Kidney glomerular epithelial cell (primary cell): ENCODE results near the gene SLC39A6.
"Not testable (repeated sequence)": the region's sequence is repeated elsewhere in the genome, so short reads cannot be mapped to it uniquely, and the experiment has no call there.

Experiments used
- DNase-seq: peaks from one replicate; lab custom pipeline; 2025; lab: John Stamatoyannopoulos, UW

SLC39A6 gene

DNA sequence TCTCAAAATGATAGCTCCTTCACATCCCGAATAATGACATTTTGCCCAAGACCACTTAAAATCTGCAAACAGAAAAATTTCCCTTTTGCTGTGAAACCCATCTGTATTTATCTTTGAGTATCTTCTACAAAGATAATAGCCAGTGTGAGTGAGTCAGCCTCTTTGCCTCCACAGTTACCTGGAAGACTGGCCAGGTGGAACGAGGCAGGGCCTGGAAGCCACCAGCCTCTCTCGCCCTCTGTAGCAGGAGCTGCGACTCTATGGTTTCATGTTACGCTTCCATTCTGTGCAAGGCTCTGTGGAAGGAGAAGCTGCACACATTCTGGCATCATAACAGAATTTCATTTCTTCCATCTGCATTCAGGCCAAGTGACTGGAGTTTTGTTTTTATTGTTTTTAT lies 10.1 kb upstream of the SLC39A6 start:
- no peak for DNase-seq

DNA sequence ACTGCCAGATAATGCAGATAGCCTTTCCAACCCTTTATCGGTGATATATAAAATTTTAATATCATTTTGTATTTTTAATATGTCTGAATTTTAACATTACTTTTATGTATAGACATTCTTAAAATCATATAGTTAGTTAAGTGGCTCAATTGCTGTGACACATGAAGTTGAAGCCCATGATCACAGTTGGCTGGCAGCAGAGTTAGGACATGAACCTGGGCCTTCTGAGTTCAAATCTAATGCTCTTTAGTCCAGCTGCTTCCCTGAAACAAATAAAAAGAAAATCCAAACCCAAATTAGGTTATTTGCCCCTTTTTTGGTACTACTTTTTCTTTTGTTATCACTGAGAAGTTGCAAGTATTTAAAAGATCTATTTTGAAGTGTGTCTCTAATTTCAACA lies 6.1 kb upstream of the SLC39A6 start:
- no peak for DNase-seq

DNA sequence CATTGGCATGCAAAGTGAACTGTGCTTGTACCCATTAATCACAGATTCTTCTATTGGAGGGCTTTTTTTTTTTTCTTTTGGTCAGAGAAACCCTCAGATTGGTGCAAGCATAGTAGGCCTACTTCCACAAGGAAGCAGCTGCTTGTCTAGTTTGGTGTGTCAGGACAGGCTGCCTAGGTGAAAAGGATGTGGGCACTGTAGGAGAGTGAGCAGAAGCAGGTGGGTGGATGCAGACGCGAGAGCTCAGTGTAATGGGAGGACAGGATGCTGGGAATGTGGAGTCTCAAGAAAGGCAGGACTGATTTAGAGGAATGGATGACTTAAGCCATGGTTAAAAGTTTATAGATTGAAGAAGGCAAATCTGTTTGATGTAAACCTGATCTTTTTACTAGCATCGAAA lies 3.6 kb upstream of the SLC39A6 start:
- no peak for DNase-seq

DNA sequence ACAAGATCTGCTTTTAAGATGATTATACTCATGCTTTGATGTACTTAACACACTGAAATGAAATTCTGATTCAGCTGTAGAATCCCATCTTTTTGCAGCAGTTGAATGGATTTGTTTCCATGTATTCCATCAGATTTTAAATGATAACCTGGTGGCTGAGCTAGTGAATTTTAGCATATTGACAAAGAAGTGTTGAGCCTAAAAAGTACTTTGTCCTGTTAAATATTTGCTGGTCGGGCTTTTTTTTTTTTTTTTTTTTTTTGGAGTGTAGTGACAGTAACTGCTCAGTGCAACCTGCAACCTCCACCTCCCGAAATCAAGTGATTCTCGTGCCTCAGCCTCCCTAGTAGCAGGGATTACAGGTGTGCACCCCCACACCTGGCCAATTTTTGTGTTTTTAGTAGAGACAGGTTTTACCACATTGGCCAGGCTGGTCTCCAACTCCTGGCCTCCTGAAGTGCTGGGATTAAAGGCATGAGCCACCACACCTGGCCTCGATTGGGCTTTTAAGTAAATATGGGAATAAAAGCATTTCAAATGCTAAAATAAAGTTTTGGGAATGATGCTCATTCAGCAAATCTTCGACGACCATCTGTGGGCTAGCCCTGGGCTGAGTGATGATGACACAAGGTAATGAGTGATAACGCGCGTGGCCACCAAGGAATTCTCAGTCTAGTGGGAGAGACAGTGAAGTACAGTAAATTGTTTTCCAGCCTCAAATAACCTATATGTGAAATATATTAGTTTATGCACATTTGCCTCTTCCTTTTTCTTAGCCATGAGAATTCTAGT lies 2.7 kb upstream of the SLC39A6 start:
- DNase-seq, result no peak

DNA sequence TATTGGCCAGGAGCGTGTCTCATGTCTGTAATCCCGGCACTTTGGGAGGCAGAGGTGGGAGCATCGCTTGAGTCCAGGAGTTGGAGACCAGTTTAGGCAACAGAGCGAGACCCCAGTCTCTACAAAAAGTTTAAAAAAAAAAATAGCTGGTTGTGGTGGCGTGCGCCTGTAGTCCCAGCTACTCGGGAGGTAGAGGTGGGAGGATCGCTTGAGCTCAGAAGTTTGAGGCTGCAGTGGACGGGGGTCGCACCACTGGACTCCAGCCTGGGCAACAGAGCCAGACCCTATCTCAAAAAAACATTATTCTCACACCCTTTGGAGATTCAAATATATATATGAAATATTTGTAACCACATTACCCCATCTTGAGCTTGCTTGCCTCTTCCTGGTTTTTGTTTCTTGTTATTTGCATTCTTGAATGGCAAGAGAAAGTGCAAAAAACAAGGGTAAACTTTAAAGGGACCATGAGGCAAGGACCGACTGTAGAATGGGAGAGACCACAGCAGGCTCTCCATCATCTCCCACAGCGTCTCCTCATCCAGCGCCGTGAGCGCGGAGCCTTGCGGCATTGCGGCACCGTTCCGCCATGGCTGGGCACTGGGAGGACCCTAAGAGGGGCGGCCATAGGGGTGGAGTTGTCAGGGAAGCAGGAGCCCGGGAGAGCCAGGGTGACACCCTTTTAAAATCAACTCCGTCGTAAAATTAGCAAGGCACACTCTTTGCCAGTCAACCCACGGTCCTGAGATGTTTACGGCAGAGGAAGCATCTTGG lies 1.9 kb upstream of the SLC39A6 start:
- DNase-seq, result no peak

DNA sequence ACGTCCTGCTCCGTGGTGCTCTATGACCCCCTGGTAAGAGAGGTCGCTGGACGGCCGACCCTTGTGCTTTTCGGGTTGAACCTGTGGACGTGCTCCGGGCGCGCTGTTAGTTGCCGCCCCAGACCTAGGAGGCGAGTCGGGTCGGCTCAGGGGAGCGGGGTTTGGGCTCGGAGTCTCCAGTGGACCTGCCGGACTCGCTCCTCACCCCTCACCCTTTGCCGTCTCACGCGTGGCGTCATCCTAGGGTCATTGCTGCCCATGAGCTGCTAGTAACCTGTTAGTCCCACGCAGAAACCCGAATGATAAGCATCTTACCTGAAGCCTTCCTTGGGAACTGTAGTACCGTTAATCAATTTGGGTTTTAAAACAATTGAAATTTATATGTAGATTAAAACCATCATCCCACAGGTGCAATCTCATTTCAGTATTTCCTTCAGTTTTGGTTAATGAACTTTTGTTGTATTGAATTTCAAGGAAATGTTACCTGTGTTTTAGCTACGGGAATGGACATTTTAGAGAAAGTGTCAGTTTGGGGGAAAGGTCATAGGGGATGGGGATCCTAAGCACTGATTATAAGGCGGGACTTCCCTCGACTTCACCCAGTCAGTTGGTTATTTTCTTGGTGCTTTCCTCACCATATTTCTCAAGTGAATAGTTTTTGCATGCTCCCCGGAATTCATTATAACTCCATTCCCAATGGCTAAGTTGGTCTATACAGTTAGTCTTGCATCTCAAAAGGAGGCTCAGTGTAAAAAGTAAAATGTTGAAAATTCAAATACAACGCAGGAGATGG lies 1.1 kb upstream of the SLC39A6 start:
- no peak for DNase-seq

DNA sequence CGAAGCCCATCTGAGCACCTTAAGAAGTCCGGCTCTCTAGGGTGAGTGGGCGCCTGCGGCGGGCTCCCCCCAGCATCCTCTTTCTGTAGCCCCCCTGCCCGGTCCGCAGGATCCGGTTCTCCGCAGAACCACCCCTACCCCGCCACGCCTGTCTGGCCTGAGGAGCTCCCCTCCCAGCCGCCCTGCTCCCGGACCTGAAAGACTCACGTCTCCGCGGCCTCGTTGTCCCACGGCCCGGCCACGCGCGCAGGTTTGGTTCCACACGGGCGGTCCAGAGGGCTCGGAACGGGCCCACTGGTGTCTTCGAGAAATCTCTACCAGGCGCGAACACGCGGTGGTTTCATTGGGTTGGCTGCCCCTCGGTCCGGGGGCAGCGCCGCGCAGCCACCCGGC lies 237 bp downstream of the SLC39A6 start:
- DNase-seq, result no peak

DNA sequence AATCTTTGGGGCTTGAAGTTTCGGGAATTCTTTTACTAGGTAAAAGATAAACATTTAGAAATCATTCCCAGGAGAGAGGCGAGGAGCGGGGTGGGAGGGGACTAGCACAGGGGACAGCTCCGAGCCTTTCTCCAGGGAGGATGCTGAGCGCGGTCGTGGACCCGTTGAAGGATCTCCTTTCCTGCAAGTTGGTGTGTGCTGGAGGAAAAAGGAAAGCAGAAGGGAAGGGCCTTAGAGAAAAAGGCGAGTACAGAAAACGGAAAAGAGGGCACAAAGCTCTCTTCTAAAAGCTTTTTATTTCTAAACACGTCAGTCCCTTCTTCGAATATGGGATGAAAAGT lies 640 bp downstream of the SLC39A6 start:
- no peak for DNase-seq

DNA sequence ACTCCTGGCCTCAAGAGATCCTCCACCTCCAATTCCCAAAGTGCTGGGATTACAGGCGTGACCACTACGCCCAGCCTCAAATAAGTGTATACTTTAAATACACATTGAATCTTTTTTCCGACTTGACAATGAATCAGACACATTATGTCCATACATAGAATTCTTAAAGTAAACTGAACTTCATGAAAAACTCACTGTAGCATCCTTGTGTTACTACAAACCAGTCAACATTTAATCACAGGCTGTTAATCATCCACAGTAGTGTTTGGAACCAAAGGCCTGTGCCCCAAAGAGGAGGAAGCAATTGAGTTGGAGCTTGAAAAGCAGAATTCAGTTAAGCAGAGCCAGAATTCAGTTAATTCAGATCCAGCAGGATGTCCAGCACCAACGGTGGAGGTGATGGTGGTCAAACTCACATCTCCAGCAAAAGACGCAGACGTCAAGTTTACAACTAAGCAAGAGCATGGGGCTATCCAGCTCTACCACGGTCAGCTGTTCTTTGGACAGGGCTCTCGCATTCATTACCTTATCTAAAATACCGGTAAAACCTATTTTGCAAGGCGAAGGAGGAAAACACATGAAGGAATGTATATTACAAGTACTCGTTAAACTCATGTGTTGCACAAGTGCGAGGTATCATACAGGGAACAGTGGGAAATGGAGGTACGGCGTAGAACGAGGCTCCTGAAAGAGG lies 1.2 kb downstream of the SLC39A6 start:
- no peak for DNase-seq

DNA sequence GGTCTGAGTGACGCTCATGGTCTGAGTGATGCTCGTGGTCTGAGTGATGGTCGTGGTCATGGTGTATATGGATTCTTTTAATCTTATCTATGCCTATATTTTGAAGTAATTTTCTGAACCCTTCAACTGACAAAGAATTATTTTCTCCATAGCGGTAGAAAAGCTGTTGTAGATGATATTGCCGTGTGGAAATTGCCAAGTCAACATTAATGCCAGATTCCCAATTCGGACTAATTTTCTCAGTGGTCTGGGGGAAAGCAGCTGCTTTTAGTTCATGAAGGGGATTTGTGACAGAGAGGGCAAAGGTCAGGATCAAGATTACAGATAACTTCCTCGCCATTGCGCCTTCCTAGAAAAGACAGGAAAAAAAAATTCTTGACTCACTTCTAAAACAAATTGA lies 2.5 kb downstream of the SLC39A6 start:
- no peak for DNase-seq

DNA sequence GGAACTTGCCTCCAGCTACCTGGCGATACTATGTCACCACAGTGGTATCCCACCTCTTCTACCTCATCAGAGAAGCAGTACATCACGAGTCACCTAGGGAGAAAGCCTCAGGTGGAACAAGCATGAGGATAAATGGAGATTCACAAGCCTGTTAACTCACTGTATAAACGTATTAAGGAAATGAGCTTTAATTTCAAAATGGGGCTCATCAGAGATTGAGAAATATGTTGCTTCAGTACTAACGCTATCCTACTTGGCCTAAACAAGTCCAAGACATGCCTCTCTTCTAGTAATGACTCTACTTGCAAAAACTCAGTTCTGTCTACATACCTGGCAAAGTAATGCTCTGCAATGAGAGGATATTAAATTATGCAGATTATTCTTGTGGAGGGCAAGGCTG lies 4.3 kb downstream of the SLC39A6 start:
- no peak for DNase-seq

DNA sequence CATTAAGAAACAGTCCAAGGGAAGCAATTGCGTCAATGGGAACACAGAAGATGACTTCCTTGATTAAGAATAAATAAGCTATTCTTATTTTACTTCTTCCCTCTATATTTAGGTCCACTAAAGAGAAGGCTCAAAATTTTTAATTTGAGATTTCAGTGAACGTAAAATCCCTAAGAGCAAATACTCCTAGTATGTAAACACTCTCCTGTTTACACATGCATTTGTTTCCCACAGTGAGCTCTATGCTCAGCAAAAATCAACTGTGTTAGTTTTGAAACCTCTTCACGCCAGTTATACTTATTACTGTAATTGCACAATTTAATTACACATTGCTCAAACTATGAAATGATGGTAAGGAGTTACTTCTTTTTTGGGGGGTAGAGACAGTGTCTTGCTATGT lies 8.8 kb downstream of the SLC39A6 start:
- DNase-seq, result no peak

DNA sequence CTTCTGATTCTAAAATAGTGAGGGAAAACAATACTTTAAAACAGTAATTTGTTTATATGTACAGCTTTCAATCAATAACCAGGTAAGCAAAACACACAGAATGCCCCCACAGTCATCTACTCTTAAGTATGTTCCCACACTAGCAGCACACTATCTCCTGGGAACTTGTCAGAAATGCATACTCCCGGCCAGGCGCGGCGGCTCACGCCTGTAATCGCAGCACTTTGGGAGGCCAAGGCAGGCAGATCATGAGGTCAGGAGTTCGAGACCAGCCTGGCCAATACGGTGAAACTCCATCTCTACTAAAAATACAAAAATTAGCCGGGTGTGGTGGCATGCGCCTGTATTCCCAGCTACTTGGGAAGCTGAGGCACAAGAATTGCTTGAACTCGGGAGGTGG lies 12.4 kb downstream of the SLC39A6 start:
- DNase-seq, result not testable (repeated sequence)

DNA sequence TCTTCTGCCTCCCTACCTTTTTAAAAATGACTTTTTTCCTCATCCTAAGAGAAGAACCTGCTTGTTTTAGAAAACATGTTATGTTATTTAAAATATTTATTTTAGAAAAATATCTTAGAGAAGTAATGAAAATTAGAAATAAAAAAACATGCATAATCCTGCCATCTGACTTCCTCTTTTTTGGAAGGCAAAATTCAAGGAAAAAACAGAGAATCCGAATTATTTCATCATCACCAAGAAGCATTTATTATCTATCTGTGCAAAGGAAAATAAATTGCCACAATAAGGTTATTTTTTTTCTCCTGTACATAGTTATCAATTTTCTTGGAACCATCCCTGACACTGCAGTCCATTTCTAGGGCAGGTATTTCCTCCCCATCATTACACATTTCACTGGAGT lies 14.4 kb downstream of the SLC39A6 start:
- DNase-seq, result no peak

DNA sequence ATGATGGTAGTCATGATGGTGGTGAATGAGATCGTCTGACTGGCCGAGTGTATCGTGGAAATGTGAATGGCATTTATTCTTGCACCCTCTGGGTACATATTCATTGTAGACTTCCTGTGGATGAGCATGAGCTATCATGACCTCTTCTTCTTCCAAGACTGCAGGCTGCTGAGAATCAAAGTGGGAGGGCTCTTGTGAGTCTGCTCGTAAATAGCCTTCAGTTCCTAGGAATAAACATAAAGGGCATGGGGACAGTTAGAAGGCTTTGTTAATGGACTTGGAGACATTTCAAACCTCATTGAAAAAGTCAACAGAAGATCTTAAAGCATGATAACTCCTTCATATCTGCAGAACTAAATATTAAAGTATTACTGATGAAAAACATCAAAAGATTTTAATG lies 14.9 kb downstream of the SLC39A6 start:
- DNase-seq, result no peak

DNA sequence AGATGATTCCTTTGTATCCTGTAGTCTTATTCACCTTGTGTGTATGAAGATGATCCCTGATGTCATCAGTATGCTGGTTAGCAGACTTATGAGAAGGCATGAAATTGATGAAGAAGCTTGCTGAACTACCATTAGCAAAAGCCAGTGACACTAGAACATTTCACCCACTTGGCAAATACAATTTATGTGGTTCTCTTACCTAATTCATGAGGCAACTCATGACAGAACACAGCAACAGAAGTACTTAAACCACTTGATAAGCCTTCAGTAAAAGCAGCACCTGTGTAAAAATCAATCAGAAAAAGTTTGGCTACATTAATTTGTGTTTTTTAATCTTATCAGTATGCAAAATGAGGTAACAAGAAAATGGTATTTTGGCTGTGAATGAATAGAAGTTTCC lies 16.8 kb downstream of the SLC39A6 start:
- DNase-seq, result no peak

DNA sequence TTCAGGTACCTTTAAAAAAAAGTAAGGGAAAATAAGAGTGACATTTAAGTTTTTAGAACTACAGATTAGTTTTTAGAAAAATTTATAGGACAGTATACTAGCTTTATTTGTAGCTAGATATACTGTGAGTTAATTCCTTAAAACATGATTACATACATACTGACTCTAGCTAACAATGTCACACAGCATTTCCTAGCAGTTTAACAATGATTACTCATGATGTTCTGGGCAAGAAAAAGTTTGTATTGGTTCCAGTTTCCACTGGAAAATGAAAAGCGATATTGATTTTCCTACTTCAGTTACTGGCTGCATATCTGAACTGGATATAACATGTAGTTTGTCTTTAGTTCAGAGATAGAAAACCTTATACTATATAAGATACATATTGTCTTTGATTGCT lies 19.4 kb downstream of the SLC39A6 start:
- DNase-seq, result no peak

DNA sequence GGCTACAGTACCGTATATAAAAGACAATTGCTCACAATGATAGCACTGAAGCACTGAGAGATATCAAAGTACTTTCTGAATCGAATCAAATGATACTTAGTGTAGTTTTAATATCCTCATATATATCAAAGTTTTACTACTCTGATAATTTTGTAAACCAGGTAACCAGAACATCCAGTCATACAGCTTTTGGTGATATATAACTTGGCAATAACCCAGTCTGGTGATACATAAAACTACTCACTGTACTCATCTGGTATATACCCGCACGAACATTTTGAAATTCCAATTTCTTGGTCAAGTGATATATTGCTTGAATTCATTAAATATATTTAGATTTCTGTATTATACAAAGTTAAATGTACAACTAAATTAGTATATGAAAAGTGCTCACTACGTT lies 20.5 kb downstream of the SLC39A6 start:
- DNase-seq, result no peak

DNA sequence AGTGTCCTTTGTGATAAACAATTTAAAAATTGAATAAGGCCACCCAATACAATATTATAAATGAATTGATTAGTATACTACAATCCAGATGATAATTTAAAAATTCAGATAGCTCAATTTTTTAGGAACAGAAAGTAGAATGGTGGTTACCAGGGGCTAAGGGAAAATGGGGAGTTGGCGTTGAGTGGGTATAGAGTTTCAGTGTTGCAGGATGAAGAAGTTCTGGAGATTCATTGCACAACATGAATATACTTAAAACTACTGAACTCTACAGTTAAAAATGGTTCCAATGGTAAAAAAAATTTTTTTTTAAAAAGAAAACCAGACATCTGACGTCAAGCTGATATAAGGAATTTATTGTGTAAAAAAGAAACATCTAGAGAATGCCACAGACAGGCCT lies 20.9 kb downstream of the SLC39A6 start:
- no peak for DNase-seq

DNA sequence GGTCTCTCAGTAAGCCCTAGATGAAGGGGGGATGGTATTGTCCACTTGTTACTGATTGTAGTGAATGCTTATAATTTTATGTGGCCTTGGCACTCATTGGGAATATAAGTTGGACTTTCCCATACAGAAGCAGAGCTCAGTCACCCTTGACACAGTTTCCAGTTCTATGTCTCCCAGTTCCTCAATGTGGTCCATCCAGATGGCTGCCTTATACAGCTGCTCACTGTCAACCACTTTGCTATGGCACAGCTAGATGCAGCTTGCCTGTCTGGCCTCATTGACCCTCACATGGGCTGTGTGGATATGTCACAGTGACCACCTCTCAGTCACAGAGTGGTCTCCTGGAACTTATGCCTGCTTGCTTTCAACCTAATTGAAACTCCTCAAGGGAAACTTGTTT lies 21.7 kb downstream of the SLC39A6 start:
- no peak for DNase-seq

DNA sequence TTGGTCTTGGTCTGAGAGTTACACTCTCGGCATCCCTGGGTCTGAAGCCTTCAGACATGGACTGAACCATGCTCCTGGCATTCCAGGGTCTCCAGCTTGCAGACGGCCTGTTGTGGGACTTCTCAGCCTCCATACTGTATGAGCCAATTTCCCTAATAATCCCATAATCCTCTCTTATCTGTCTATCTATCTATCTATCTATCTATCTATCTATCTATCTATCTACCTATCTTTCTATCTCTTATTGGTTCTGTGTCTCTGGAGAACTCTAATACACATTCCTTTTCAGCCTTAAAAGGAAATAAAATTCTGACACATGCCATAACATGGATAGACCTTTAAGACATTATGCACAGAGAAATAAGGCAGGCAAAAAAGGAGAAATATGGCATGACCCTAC lies 24.4 kb downstream of the SLC39A6 start:
- no peak for DNase-seq

DNA sequence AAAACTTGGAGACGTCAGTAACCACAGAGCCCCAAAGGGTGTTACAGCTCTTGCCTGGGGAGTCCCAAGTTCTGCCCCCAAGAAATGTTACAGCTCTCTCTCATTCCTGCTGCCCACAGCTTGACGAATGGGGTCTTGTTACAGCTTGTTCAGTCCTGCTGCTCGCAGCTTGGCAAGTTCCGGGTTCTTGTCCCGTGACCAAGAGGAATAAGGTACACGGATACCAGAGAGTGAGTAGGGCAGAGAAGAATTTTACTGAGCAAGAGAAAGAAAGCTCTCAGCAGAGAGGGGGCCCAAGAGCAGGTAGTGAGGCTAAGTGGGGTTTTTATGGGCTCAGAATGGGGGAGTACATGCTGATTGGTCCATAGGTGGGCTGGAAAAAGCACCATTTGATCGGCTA lies 27.2 kb downstream of the SLC39A6 start:
- no peak for DNase-seq
